Naive thymus-derived CD8-positive, alpha-beta T cell (primary cell): ENCODE data around the gene PARD3. TPM values are rescaled to one million over a fixed set of nuclear protein-coding genes. Genes with fewer than 3 reads are reported as not detected.

ENCODE experiments used
- ATAC-seq, 2 donors: fragments of 150-1000 bp; cut with Tn5 transposase in 1 of 2; sonication (Bioruptor Pico), chemical (Tn5 transposase) in 1 of 2; 1 replicate in 1 of 2; 2 replicates in 1 of 2; pipeline ENCODE4 v1.10.0; 2021; ENCODE audit warnings: mild to moderate bottlenecking in 2 of 2, moderate library complexity in 2 of 2
- POLR2A ChIA-PET: fragments of 350-600 bp; sonication (Branson Sonifier 250); formaldehyde crosslinking; loops from one replicate; lab custom pipeline; 2021; ENCODE audit warnings: antibody characterized with exemption; lab: Charles Lee
- DNase-seq, 10 donors: peaks; one replicate each; pipeline versions ENCODE4 v3.0.0 to v3.0.0-alpha.2; 2020 to 2022
- H3K27ac Mint-ChIP-seq, 10 donors: one replicate each; pipeline ENCODE4 v1.8.0; 2020 to 2022; ENCODE audit warnings: mild to moderate bottlenecking in 10 of 10, mixed read lengths in 10 of 10, moderate library complexity in 4 of 10, inconsistent platforms in 1 of 10
- H3K27me3 Mint-ChIP-seq, 5 donors: one replicate each; pipeline ENCODE4 v1.8.0; 2021 to 2022; ENCODE audit warnings: mixed read lengths in 5 of 5
- H3K36me3 Mint-ChIP-seq, 3 donors: one replicate each; pipeline ENCODE4 v1.8.0; 2020 to 2022; ENCODE audit warnings: mixed read lengths in 3 of 3, mild to moderate bottlenecking in 2 of 3, inconsistent platforms in 1 of 3
- H3K4me1 Mint-ChIP-seq, 4 donors: one replicate each; pipeline ENCODE4 v1.8.0; 2021 to 2022; ENCODE audit warnings: mixed read lengths in 4 of 4
- H3K4me3 Mint-ChIP-seq, 10 donors: one replicate each; pipeline ENCODE4 v1.8.0; 2020 to 2022; ENCODE audit warnings: mild to moderate bottlenecking in 10 of 10, mixed read lengths in 10 of 10, moderate library complexity in 6 of 10, inconsistent platforms in 1 of 10
- H3K9me3 Mint-ChIP-seq, 9 donors: one replicate each; pipeline ENCODE4 v1.8.0; 2020 to 2022; ENCODE audit warnings: mixed read lengths in 9 of 9, mild to moderate bottlenecking in 3 of 9, inconsistent platforms in 1 of 9, moderate library complexity in 1 of 9
- polyA plus RNA-seq, 3 donors: library from polyadenylated mRNA; unstranded; fragments of 300-500 nt; fragmentation: Illumina TruSeq; gene quantifications; one replicate each; pipeline ENCODE4 v1.2.3, GENCODE V29; 2021
- total RNA-seq, 8 experiments: library from RNA in 2 of 8; stranded (reverse) in 2 of 8; gene quantifications; one replicate each; pipeline ENCODE4 v1.2.3 and lab custom pipeline; 2021 to 2026

PARD3 gene
- total and polyA plus RNA-seq, 5 experiments from 2014 or later = 0.10 to 0.51 (median 0.18) TPM

DNA sequence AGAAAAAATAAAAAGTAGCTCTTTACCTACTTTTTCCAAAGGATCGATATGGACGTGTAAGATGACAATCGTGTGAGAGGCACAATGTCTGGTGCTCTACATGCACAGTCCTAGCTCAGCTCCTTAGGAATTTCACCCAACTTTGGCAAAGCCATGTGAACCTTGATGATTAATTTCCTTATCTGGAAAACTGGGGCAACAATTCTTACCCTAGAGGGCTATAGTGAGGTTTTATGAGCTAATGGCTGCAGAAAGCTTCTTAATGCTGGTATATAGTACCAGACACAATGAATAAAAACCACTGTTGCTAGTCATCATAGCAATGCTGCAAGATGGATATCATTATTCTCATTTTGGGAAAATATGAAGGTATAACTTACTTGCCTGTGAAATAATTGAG is 202.7 kb downstream of the PARD3 start:
- Mint-ChIP-seq H3K27me3 (peaks cover 0 to 8% (median 5%) of the 10 kb centered on the region in 5 donors), H3K36me3 (no peaks in the 10 kb centered on the region), H3K9me3 (no peaks in the 10 kb centered on the region), H3K4me1 (no peaks in the 10 kb centered on the region), H3K27ac (no peak overlapping the region), H3K4me3 (no peak overlapping the region)
- POLR2A ChIA-PET = no interaction called here
- ATAC-seq (no peak), DNase-seq (no peak)

- Mint-ChIP-seq H3K9me3 (no peaks in the 10 kb centered on the region), H3K4me3 (no peak overlapping the region), H3K27ac (no peak overlapping the region), H3K36me3 (no peaks in the 10 kb centered on the region), H3K4me1 (no peaks in the 10 kb centered on the region), H3K27me3 (peaks cover 0 to 5% (median 1%) of the 10 kb centered on the region in 5 donors)
- no peak for ATAC-seq
- DNase-seq = no peak
- POLR2A ChIA-PET = no interaction called here
Observed at GRCh38 chr10:34609287-34609940, 205.7 kb downstream of the PARD3 start.

DNA sequence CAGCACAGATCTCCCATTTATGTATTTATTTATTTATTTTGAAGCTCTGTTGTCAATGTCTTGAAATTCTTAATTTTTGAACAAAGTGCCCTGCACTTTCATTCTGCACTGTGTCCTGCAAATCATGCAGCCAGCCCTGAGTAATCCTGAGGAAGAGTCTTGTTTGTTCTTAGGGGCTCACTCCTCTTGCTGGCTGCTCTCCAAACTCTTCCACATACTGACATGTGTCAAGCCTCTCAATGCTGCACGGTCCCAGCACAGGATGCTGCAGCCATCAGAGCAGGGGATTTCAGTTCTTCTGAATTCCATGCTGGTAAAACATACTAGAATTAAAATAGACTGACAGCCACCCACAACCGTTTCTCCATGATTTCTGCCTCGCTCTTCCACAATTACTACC is 207.2 kb downstream of the PARD3 start:
- no peaks in the 10 kb centered on the region for H3K9me3 Mint-ChIP-seq
- no peaks in the 10 kb centered on the region for H3K4me1 Mint-ChIP-seq
- ATAC-seq = no peak
- POLR2A ChIA-PET = no interaction called here
- H3K4me3 Mint-ChIP-seq = no peak overlapping the region
- H3K27me3 Mint-ChIP-seq = peaks cover 0 to 5% (median 1%) of the 10 kb centered on the region in 5 donors
- no peak overlapping the region for H3K27ac Mint-ChIP-seq
- no peaks in the 10 kb centered on the region for H3K36me3 Mint-ChIP-seq
- no peak for DNase-seq

DNA sequence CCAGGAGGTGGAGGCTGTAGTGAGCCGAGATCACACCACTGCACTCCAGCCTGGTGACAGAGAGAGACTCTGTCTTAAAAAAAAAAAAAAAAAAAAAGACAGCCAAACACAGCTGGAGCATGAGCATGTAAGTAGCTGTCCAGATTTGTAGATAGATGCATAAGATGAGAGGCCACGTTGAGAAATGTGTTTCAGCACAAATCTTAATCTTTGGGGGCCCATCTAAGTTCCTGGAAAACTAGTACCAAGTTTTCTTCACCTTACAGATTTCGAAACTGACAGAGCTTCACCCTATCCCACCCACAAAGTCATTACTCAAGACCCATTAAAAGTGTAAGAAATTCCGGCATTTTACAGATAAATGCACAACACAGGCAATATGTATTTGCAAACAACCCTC is 208.2 kb downstream of the PARD3 start:
- Mint-ChIP-seq H3K9me3 (no peaks in the 10 kb centered on the region), H3K4me3 (no peak overlapping the region), H3K36me3 (no peaks in the 10 kb centered on the region), H3K27me3 (peaks cover 0 to 5% (median 1%) of the 10 kb centered on the region in 5 donors), H3K27ac (no peak overlapping the region), H3K4me1 (no peaks in the 10 kb centered on the region)
- ATAC-seq (no peak), DNase-seq (no peak)
- POLR2A ChIA-PET = interaction anchor here (0.6 kb wide), 1 partner anchor 32 kb away, joined by 3 read pairs; no protein-coding TSS in a partner anchor

- peaks cover 0 to 4% (median 0%) of the 10 kb centered on the region in 5 donors for H3K27me3 Mint-ChIP-seq
- ATAC-seq = no peak
- no peaks in the 10 kb centered on the region for H3K9me3 Mint-ChIP-seq
Observed at GRCh38 chr10:34602478-34602877, 212.6 kb downstream of the PARD3 start.

DNA sequence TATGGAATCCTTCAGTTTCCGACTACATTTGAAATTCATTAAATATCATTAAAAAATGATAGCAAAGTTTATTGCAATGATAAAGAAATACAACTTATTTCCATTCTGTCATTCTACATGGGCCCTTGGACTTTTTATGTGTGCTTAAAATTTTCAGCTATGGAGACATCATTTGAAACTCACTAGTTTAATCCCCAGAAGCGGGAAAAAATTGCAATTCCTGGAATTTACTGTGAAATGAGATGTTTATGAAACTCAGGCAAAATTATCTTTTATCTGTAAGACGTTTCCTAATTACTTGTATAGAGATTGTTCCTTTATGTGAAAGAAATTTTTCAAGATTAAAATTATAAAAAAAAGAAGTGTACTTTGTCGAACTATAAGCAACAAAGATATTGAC is 213.4 kb downstream of the PARD3 start:
- POLR2A ChIA-PET = no interaction called here
- no peaks in the 10 kb centered on the region for H3K36me3 Mint-ChIP-seq
- no peaks in the 10 kb centered on the region for H3K4me1 Mint-ChIP-seq
- ATAC-seq (no peak), DNase-seq (no peak)
- no peak overlapping the region for H3K4me3 Mint-ChIP-seq
- H3K9me3 Mint-ChIP-seq = no peaks in the 10 kb centered on the region
- H3K27ac Mint-ChIP-seq = no peak overlapping the region
- peaks cover 0 to 4% (median 0%) of the 10 kb centered on the region in 5 donors for H3K27me3 Mint-ChIP-seq

More at GRCh38 chr10:34602478-34602877, 212.6 kb downstream of the PARD3 start:
- Mint-ChIP-seq H3K27ac (no peak overlapping the region), H3K4me3 (no peak overlapping the region), H3K4me1 (no peaks in the 10 kb centered on the region), H3K36me3 (no peaks in the 10 kb centered on the region)
- POLR2A ChIA-PET = no interaction called here
- DNase-seq = no peak

GRCh38 chr10:34599026-34599795 is 215.9 kb downstream of the PARD3 start:
- POLR2A ChIA-PET = no interaction called here
- no peak for ATAC-seq
- no peak overlapping the region for H3K4me3 Mint-ChIP-seq
- H3K27me3 Mint-ChIP-seq = peaks cover 0 to 4% (median 0%) of the 10 kb centered on the region in 5 donors
- DNase-seq = no peak
- H3K9me3 Mint-ChIP-seq = no peaks in the 10 kb centered on the region
- H3K4me1 Mint-ChIP-seq = no peaks in the 10 kb centered on the region
- H3K27ac Mint-ChIP-seq = no peak overlapping the region
- no peaks in the 10 kb centered on the region for H3K36me3 Mint-ChIP-seq

- no peaks in the 10 kb centered on the region for H3K9me3 Mint-ChIP-seq
- ATAC-seq (no peak), DNase-seq (no peak)
- H3K27ac Mint-ChIP-seq = no peak overlapping the region
- H3K4me1 Mint-ChIP-seq = no peaks in the 10 kb centered on the region
- no peaks in the 10 kb centered on the region for H3K36me3 Mint-ChIP-seq
- H3K27me3 Mint-ChIP-seq = peaks cover 0 to 8% (median 0%) of the 10 kb centered on the region in 5 donors
- POLR2A ChIA-PET = no interaction called here
- no peak overlapping the region for H3K4me3 Mint-ChIP-seq
Observed at GRCh38 chr10:34596351-34596750, 218.7 kb downstream of the PARD3 start.

DNA sequence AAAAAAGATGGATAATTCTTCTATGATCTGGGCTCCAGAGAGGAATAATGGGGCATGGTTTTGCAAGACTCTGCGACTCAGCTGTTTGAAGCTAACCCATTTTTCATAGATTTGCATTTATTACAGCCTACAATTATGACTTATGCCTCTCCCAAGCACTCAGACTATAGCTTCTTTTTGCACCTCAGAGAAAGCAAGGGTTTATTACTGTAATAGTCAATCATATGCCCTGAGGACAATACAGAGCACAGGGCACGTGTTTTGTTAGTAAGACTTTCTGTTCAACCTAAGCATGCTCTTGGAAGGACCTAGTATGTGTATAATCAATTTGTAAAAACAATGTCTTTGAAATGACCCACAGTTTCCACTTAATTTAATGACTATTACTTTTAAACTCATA is 221.2 kb downstream of the PARD3 start:
- no peaks in the 10 kb centered on the region for H3K9me3 Mint-ChIP-seq
- POLR2A ChIA-PET = no interaction called here
- no peaks in the 10 kb centered on the region for H3K4me1 Mint-ChIP-seq
- H3K4me3 Mint-ChIP-seq = no peak overlapping the region
- no peak overlapping the region for H3K27ac Mint-ChIP-seq
- H3K27me3 Mint-ChIP-seq = peaks cover 0 to 12% (median 0%) of the 10 kb centered on the region in 5 donors
- DNase-seq = no peak
- no peaks in the 10 kb centered on the region for H3K36me3 Mint-ChIP-seq
- ATAC-seq = no peak

DNA sequence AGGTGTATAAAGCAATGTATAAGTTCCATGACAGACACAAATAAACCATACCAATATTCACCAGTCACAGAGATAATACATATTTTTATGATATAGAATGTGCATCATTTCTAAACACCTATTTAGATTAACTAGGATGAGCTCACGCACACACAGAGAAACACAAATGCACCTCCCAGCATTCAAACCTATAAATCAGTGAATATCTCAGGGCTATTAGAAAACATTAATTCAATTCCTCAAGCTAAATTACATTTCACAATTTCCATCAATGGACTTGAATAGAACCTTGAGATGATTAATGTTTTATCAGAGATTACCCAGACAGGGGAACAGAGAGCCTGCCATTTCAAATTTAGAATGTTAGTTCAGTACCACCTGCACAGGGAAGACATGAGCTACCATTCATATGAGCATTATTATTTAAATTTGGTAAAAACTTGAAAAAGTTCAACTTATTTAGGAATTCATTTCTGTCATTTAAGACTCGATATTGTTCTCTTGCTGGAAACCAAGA is 221.7 kb downstream of the PARD3 start:
- Mint-ChIP-seq H3K36me3 (no peaks in the 10 kb centered on the region), H3K4me1 (no peaks in the 10 kb centered on the region), H3K4me3 (no peak overlapping the region), H3K9me3 (no peaks in the 10 kb centered on the region), H3K27ac (no peak overlapping the region), H3K27me3 (peaks cover 0 to 11% (median 0%) of the 10 kb centered on the region in 5 donors)
- POLR2A ChIA-PET = no interaction called here
- no peak for ATAC-seq
- no peak for DNase-seq

GRCh38 chr10:34590793-34591192 is 224.3 kb downstream of the PARD3 start:
- Mint-ChIP-seq H3K4me3 (no peak overlapping the region), H3K9me3 (no peaks in the 10 kb centered on the region), H3K27me3 (peaks cover 0 to 11% (median 0%) of the 10 kb centered on the region in 5 donors), H3K27ac (no peak overlapping the region), H3K4me1 (no peaks in the 10 kb centered on the region), H3K36me3 (no peaks in the 10 kb centered on the region)
- DNase-seq = no peak
- POLR2A ChIA-PET = no interaction called here
- ATAC-seq = no peak

- H3K9me3 Mint-ChIP-seq = no peaks in the 10 kb centered on the region
- H3K4me1 Mint-ChIP-seq = no peaks in the 10 kb centered on the region
- no peaks in the 10 kb centered on the region for H3K36me3 Mint-ChIP-seq
- DNase-seq (no peak), ATAC-seq (no peak)
- POLR2A ChIA-PET = no interaction called here
- H3K27me3 Mint-ChIP-seq = peaks cover 0 to 11% (median 0%) of the 10 kb centered on the region in 5 donors
- no peak overlapping the region for H3K4me3 Mint-ChIP-seq
- H3K27ac Mint-ChIP-seq = no peak overlapping the region
Observed at GRCh38 chr10:34589275-34589674, 225.8 kb downstream of the PARD3 start.

GRCh38 chr10:34587680-34588019 is 227.4 kb downstream of the PARD3 start:
- Mint-ChIP-seq H3K27me3 (peaks cover 0 to 7% (median 0%) of the 10 kb centered on the region in 5 donors), H3K27ac (no peak overlapping the region), H3K4me3 (no peak overlapping the region), H3K4me1 (no peaks in the 10 kb centered on the region), H3K36me3 (no peaks in the 10 kb centered on the region), H3K9me3 (no peaks in the 10 kb centered on the region)
- no peak for DNase-seq
- no peak for ATAC-seq
- POLR2A ChIA-PET = no interaction called here
